ENCODE measurements around the gene SAP30.

DNA sequence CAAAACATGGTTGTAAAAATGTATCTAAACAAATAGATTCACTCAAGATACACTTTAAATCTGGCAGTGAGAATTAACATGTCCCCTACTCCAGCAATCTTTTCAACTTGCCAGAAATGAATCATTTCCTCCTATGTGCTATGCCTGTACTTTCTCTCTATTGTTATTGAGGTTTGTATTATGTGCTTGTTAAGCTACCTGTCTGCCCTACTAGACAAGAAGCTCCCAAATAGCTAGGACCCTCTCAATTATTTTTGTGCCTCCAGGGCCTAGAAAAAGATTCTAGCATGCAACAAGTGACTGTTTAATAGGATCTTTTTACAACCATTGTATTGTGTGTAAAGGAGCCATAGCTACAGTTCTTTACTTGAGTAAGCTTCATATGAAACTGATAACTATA is 3.5 kb upstream of the SAP30 start:
- TF ChIP-seq, protein P1, sequence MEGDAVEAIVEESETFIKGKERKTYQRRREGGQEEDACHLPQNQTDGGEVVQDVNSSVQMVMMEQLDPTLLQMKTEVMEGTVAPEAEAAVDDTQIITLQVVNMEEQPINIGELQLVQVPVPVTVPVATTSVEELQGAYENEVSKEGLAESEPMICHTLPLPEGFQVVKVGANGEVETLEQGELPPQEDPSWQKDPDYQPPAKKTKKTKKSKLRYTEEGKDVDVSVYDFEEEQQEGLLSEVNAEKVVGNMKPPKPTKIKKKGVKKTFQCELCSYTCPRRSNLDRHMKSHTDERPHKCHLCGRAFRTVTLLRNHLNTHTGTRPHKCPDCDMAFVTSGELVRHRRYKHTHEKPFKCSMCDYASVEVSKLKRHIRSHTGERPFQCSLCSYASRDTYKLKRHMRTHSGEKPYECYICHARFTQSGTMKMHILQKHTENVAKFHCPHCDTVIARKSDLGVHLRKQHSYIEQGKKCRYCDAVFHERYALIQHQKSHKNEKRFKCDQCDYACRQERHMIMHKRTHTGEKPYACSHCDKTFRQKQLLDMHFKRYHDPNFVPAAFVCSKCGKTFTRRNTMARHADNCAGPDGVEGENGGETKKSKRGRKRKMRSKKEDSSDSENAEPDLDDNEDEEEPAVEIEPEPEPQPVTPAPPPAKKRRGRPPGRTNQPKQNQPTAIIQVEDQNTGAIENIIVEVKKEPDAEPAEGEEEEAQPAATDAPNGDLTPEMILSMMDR (conservative IDR thresholded peaks at IDR 0.05) = no peak
- TF ChIP-seq ZFX (IDR thresholded peaks at IDR 0.05) = no peak
